Midbrain (tissue), 1 donor: ENCODE results near the gene ZCCHC2.

ENCODE experiments used
- DNase-seq: peaks from one replicate; lab custom pipeline; 2025; lab: John Stamatoyannopoulos, UW

Gene ZCCHC2

DNA sequence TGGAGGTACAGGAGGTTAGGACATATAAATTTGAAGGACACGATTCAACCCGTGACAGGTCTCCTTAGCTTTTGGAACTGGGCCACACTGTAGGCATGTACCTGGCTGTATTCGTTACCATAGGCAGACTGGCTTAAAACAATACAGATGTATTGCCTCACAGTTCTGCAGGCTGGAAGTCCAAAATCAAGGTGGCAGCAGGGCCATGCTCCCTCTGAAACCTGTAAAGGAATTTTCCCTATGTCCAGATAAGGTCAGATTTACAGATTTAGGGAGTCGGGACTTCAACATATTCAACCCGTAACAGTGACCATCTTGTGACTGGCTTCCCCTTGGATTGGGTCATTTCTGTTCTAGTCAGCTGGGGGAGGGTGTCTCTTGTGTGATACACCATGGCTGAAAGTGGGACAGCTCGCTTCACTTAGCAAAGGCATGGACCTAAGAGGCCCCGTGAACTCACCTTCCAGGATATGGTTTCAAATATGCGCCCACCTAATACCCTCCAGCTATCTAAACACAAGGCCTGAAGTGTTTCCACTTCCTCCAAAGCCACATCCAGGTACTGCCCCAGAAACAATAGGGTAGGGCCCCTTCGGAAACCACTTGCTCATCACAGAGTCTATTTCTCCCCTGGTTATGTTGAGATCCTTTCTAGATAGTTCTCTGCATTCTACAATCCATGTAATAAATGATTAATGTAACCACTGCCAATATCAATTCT is 85.0 kb downstream of the ZCCHC2 start:
- DNase-seq = no peak

DNA sequence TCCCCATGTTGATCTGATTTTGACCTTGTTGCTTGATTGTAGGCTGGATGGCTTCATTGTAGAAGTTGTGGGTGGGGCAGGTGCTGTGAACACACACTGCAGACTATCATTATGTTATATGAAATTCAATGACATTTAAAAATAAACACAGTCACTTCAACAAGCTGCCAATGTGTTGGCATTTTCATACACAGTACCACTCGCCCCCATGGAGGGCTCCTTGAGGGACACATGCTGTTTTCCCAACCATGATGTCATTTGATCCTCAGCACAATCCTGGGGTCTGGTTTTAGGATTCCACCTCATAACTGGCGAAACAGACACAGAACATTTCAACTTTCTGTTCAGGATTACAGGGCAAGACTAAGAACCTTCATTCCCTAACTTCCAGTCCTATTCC is 86.9 kb downstream of the ZCCHC2 start:
- no peak for DNase-seq

DNA sequence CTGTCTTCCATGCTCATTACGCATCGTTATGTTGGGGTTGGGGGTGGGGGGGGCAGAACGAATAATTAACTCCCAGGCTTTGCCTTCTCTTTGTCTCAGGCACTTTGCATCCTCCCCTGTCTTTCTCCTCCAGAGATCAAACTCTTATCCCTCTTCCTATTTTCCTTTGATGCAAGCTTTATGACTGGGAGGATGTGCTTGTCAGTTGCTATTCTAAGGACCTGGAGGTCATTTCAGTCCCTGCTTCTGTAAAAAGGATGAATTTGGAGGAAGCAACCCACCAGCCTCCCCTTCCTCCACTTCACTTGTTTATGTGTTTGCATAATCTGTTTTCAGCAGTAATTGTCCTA is 87.5 kb downstream of the ZCCHC2 start:
- DNase-seq = no peak

DNA sequence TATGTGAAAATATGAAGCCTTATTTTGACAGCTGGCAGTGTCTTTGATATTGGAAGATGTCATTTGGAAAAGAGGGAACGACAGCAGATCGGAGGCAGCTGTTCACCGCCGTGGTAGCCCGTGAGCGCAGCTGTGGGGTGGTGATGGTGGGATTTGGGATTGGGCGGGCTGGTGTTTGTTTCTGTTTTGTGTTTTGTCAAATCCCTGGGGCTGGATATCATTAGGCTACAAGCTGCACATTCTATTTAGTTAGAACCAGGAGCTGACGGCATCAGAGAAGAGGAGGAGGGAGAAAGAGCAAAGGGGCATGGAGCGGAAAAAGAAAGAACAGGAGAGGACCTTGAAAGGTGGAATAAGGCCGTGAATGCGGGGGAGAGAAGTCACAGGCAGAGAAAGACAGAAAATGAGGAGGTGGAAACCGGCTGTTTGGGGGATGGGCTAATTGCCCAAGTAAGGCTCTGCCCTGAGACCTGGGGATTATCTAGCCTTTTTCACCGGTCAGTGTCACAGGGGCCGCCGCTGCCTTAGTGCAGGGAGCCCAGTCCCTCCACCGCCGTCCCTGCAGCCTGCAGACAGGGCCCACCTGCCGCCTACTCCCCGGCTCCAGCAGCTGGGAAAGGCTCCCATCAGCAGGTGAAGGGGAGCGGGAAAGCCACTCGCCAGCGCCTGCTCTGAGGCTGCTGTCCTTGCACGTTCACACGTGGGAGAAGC is 88.0 kb downstream of the ZCCHC2 start:
- DNase-seq = no peak

DNA sequence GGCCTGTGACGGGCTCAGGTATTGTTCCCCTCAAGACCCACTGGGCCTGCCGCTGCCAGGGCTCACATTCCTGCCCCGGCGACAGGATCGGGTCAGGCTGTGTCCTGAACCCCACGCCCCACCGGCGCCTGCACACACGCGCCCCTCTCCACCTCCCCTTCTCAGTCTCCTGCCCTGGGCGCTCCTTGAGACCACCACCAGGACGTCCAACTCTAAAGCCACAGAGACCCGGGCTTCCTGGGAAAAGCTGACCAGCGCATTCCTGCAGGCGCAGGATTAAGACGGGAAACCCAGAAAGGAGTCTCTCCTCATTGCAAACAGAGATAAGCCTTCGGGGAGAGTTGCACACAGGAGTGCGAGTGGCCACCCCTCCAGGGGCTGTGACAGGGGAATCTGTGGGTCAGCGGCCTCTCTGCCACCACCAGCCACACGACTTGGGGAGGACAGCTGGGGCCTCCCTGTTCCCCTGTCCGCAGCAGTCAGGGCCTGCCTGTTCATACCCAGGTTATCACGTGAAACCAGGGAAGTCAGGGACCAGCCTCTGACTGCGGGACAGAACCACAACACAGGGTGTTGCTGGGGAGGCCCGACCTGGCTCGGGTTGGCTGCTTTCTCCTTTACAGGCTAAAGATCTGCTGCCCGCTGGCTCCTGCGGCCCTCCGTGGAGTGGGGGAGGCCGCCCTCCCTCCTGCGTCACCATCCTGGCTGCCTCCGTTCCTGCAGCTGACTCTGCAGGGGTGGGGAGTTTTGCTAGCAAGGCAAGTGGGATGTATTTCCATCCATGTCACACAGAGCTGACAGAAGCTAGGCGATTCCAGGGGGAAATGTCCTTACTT is 88.8 kb downstream of the ZCCHC2 start:
- peak; percentile 10 for DNase-seq

DNA sequence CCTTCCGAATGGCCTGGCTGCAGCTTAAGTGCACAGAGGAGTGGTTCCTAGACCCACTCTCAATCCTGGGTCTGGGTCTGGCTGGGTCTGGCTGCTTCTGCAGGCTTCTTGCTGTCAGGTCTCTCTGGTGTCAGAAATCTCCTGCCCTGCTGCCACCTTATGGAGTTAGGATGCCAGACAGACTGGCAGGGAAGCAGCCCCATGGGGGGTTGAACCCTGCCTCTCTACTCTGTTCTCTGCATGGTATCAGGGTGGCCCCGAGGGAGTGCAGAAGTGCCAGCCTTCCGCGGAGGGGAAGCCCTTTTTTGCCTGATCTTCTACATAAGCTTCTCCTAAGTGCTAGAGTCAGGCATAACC is 89.4 kb downstream of the ZCCHC2 start:
- no peak for DNase-seq

DNA sequence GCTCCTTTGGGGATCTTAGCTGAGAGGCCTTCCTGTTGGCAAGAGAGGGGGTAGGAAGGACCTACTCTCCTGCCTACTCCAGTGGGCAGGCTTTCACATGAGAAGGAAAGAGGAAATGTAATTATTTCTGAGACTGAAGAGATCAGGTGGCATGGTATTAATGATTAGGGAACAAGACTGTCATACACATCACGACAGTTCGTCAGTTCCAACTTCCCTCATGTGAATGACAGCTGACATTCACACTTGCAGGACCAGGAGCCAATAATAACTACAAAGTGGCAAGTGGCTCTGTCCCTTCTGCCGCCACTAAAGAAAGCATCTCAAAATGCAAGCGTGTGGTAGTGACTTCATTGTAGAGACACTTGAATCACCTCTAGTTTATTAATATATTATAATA is 90.0 kb downstream of the ZCCHC2 start:
- DNase-seq = no peak

DNA sequence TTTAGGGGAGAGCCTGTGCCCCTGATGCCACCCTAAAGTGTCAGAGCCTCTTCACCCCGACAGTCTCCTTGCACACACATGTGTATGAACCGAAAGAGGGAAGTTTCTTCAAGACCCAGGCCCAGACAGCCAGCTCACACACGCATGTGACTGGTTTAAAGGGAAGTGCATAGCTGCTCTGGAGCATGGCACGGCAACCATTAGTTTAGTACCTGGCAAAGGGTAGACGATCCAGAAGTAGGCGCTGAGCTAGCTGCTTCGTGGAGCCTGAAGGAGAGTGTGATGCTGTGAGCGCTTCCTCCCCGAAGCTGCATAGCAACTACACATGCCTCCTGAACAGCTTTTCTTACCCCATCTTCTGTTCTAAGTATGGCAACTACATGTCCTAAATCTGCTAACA is 91.7 kb downstream of the ZCCHC2 start:
- no peak for DNase-seq

DNA sequence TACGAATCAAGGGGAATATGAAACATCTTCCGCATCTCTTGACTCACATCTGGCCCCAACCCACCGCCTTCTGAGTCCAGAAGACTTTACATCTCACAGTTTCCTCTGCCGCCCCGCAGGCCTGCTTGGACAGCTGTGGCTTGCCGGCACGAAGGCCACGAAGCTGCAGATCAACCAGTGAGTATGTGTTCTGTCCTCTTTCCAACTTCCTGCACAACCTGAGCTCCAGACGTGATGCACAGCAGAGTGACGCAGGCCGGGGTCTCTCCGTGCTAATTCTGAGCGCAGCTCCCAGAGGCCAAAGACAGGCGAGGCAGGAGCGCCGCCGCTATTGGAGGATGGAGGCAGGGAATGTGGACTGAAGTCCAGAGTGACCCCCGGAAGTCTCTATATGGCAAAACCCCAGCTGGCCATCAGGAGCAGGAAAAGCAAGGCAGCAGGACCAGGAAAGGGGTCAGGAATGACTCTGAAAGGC is 93.5 kb downstream of the ZCCHC2 start:
- DNase-seq = no peak

DNA sequence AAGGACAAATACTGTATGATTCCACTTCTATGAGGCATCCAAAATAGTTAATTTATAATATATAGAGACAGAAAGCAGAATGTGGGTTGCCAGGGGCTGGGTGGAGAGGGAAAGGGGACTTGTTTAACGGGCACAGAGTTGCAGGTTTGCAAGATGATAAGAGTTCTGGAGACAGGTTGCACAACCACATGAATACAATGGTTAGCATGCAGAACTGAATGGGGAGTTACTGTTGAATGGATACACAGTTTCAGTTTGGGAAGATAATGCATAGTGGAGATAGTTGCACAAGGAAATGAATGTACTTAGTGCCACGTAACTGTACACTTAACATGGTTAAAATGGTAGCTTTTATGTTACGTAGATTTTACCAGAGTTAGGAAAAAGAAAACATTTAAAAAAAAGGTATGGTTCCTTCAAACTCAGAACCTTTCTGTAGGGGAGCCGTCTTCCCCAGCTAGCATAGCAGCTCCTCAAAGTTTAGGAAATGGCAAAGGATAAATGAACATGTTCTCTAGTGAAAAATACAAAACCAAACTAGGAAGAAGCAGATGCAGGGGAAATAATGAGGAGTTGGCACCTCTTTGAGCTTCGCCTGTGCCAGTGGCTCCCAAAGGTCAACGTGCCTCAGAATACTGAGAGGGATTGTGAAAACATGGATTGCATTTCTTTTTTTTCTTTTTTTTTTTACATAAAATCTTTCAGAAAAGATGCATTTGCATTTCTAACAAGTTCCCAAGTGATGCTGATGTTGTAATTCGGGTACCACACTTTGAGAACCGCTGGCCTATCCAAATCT is 95.2 kb downstream of the ZCCHC2 start:
- no peak for DNase-seq

DNA sequence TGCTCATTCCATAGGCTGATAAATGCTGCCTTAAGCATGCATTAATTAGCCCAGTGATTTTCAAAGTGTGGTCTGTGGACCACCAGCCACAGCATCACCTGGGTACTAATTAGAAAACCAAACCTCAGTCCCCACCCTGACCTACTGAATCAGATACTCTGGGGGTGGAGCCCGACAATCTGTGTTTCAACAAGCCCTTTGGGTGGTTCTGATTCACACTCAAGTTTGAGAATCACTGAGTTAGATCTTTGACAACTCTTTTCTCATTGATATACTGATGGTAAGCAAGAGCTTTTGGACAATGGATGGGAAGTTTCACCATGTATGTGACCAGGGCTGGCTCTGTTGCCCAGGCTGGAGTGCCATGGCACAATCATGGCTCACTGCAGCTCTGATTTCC is 95.9 kb downstream of the ZCCHC2 start:
- no peak for DNase-seq

DNA sequence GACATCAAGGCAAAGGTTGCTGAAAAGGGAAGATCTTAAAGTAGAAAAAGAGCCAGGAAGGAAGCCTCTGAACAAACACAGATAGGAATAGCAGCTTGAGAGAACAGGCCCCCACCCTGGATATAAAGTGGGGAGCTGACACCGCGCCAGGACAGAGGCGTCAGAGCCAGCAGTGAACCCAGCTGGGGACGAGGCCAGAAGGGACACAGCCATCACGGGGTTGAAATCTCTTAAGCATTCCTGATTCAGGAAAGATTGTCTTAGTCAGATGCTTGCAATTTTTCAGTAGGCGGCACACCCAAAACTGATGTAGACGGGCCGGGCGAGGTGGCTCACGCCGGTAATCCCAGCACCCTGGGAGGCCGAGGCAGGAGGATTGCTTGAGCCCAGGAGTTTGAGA is 98.7 kb downstream of the ZCCHC2 start:
- no peak for DNase-seq

DNA sequence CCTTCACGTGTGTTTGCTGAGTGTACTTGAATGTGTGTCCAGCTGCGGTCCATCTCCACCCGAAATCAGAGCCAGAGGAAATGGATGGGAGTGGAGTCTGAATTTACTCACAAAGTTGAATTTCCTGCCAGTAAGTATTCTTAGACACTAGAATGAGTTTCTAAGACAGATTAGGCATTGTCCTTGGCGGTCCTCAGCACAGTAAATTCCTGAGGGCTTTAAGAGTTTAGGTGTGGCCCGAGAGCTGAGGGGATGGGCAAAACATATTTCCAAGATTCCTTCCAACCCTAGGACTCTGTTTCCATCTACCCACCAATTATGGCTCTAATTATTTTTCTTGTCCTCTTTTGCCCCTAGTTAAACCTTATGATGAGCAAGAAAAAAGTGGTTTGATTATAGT is 102.2 kb downstream of the ZCCHC2 start:
- DNase-seq = no peak
